SH-SY5Y (cell line): ENCODE data around the gene NXPH2.

Experiments used
- GATA2 ChIP-seq: IDR thresholded peaks from 2 replicates; pipeline ENCODE4 v1.6.1; 2011; ENCODE audit warnings: mild to moderate bottlenecking, low read depth, low read length
- GATA3 ChIP-seq: IDR thresholded peaks from 2 replicates; pipeline ENCODE4 v1.6.1; 2011; ENCODE audit warnings: low read depth, mild to moderate bottlenecking, low read length, moderate library complexity

- TF ChIP-seq GATA2: no peak
- no peak for TF ChIP-seq GATA3
These were observed 4.5 kb downstream of the NXPH2 start for GRCh38 chr2:138775736-138776135.
